Osteoblast (primary cell): Measurements from ENCODE around the gene TXNDC12. TPM values are rescaled to one million over a fixed set of nuclear protein-coding genes. Genes with fewer than 3 reads are reported as not detected.

Experiments used
- DNase-seq: peaks from one replicate; pipeline ENCODE4 v3.0.0; 2011; ENCODE audit warnings: low spot score, mixed read lengths; ENCODE audit not compliant: insufficient read length; ENCODE audit errors: missing footprints
- H2AFZ ChIP-seq: 2 replicates; pipeline ENCODE4 v1.6.0; 2011; ENCODE audit warnings: mild to moderate bottlenecking, low read length
- H3K27ac ChIP-seq: 2 replicates; pipeline ENCODE4 v1.5.1; 2011; ENCODE audit warnings: mild to moderate bottlenecking, low read depth, low read length, moderate library complexity
- H3K27me3 ChIP-seq: 2 replicates; pipeline ENCODE4 v1.6.0; 2012; ENCODE audit warnings: mild to moderate bottlenecking, control low read depth, inconsistent platforms, low read length, moderate library complexity; ENCODE audit not compliant: insufficient read depth
- H3K36me3 ChIP-seq: 2 replicates; pipeline ENCODE4 v1.5.1; 2011; ENCODE audit warnings: mild to moderate bottlenecking, low read length, control low read depth, moderate library complexity; ENCODE audit not compliant: insufficient read depth
- H3K4me1 ChIP-seq: 2 replicates; pipeline ENCODE4 v1.5.1; 2011; ENCODE audit warnings: mild to moderate bottlenecking, low read length, control low read depth, moderate library complexity; ENCODE audit not compliant: insufficient read depth
- H3K4me2 ChIP-seq: 2 replicates; pipeline ENCODE4 v1.6.0; 2011; ENCODE audit warnings: mild to moderate bottlenecking, low read length; ENCODE audit not compliant: insufficient read depth
- H3K4me3 ChIP-seq: fragments of 200-600 bp; sonication (generic); 3 replicates; pipeline ENCODE4 v1.5.1; 2012; ENCODE audit warnings: mild to moderate bottlenecking, low read length, inconsistent platforms; ENCODE audit not compliant: insufficient read depth
- H3K79me2 ChIP-seq: 2 replicates; pipeline ENCODE4 v1.6.0; 2012; ENCODE audit warnings: mild to moderate bottlenecking, low read length, control low read depth, inconsistent platforms; ENCODE audit not compliant: insufficient read depth
- H3K9me3 ChIP-seq: 2 replicates; pipeline ENCODE4 v1.5.1; 2011; ENCODE audit warnings: low read depth, low read length, control low read depth
- H4K20me1 ChIP-seq: 2 replicates; pipeline ENCODE4 v1.6.0; 2012; ENCODE audit warnings: mild to moderate bottlenecking, low read length, control low read depth; ENCODE audit not compliant: insufficient read depth
- CTCF ChIP-seq: IDR thresholded peaks from 2 replicates; pipeline ENCODE4 v1.5.1; 2011; ENCODE audit warnings: mild to moderate bottlenecking, low read depth, low read length, moderate library complexity; ENCODE audit errors: extremely low read depth
- total RNA-seq: library from RNA; depleted of rRNA; stranded (reverse); fragments of >200 nt; gene quantifications from 2 replicates; pipeline ENCODE4 v1.2.3, GENCODE V29; 2012

TXNDC12 gene
- total RNA-seq, 1 donor = 48.5 TPM

DNA sequence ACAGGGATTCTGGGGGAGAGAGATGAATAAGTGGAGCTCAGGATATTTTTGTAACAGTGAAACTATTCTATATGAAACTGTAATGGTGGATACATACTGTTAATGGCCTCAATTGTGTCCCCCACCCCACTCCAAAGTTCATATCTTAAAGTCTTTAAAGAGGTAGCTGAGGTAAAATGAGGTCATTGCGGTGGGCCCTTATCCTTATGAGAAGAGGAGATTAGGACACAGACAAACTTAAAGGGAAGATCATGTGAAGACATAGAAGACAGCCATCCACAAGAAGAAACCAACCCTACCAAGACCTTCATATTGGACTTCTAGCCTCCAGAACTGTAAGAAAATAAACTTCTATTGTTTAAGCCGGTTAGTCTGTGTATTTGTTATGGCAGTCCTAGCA is 9.8 kb downstream of the TXNDC12 start:
- Histone ChIP-seq H3K27me3 (no peaks in the 10 kb centered on the region), H2AFZ (no peak overlapping the region), H3K4me2 (no peak overlapping the region), H3K4me1 (no peaks in the 10 kb centered on the region), H3K27ac (no peak overlapping the region), H3K9me3 (no peaks in the 10 kb centered on the region), H3K79me2 (peaks cover 63% of the 10 kb centered on the region), H3K36me3 (peaks cover 11% of the 10 kb centered on the region), H4K20me1 (peaks cover 4% of the 10 kb centered on the region), H3K4me3 (no peak overlapping the region)
- TF ChIP-seq CTCF = no peak
- no peak for DNase-seq

DNA sequence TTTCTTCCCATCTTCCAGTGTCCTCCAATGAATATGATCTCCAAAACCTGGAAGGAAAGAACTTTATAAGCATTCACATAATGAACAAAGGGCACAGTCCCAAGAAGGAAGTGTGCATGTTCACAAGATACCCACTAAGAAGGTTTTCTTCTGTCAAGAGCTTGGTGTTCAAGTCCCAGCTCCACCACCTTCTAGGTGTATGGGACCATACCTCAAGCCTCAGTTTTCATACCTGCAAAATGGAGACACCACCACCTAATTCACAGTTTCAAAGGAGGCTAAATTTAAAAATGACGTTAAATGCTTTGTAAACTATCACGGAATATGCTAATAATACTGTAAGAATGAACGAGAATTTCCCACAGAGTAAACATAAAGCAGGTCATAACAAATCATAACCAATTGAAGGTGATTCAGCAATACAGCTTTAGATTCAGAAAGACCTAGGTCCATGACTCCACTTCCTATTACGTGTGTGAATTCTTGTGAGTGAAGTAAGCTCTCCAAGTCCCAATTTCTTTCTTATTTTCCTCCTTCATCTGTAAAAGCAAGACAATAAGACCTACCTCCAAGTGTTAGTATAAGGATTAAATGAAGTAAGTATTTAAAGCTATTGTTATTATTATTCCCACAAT is 13.3 kb downstream of the TXNDC12 start:
- peaks cover 37% of the 10 kb centered on the region for H3K79me2 ChIP-seq
- H3K4me2 ChIP-seq = no peak overlapping the region
- no peak overlapping the region for H3K27ac ChIP-seq
- H3K36me3 ChIP-seq = peaks cover 21% of the 10 kb centered on the region
- H3K4me1 ChIP-seq = no peaks in the 10 kb centered on the region
- no peak for TF ChIP-seq CTCF
- no peak overlapping the region for H2AFZ ChIP-seq
- H3K4me3 ChIP-seq = no peak overlapping the region
- DNase-seq = no peak
- peaks cover 4% of the 10 kb centered on the region for H4K20me1 ChIP-seq
- no peaks in the 10 kb centered on the region for H3K27me3 ChIP-seq
- no peaks in the 10 kb centered on the region for H3K9me3 ChIP-seq

DNA sequence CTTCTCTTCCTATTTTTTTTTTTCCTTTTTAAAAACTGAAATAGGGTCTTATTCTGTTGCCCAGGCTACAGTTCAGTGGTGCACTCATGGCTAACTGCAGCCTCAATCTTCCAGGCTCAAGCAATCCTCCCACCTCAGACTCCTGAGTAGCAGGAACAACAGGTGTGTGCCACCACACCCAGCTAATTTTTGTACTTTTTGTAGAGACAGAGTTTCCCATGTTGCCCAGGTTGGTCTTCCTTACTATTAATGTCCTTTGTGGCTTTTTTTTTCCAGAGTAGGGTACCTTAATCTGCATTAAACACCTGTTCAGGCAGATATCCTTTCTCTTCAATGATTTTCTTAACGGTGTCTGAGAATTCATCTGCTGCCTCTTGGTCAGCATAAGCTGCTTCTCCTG is 17.1 kb downstream of the TXNDC12 start:
- peaks cover 5% of the 10 kb centered on the region for H3K4me1 ChIP-seq
- H2AFZ ChIP-seq = no peak overlapping the region
- H3K27ac ChIP-seq = no peak overlapping the region
- H3K27me3 ChIP-seq = no peaks in the 10 kb centered on the region
- peaks cover 8% of the 10 kb centered on the region for H3K79me2 ChIP-seq
- peaks cover 21% of the 10 kb centered on the region for H3K36me3 ChIP-seq
- no peak overlapping the region for H3K4me2 ChIP-seq
- no peak overlapping the region for H3K4me3 ChIP-seq
- DNase-seq = no peak
- TF ChIP-seq CTCF = no peak
- no peaks in the 10 kb centered on the region for H3K9me3 ChIP-seq
- H4K20me1 ChIP-seq = no peaks in the 10 kb centered on the region

DNA sequence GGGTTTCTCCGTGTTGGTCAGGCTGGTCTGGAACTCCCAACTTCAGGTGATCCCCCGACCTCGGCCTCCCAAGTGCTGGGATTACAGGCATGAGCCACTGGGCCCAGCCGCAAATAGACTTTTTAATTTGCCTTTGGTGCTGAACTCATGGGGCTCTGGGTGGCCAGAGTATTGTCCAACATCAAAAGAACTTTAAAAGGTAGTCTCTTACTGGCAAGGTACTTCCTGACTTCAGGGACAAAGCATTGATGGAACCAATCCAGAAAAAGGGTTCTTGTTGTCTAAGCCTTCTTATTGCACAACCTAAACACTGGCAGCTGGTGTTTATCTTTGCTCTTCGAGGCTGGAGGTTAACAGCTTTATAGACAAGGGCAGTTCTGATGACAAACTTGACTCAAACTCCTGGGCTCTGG is 17.6 kb downstream of the TXNDC12 start:
- no peak for DNase-seq
- peaks cover 3% of the 10 kb centered on the region for H4K20me1 ChIP-seq
- H3K27ac ChIP-seq = no peak overlapping the region
- no peak overlapping the region for H3K4me2 ChIP-seq
- no peak for TF ChIP-seq CTCF
- H3K79me2 ChIP-seq = peaks cover 11% of the 10 kb centered on the region
- no peaks in the 10 kb centered on the region for H3K27me3 ChIP-seq
- no peak overlapping the region for H2AFZ ChIP-seq
- H3K9me3 ChIP-seq = no peaks in the 10 kb centered on the region
- no peak overlapping the region for H3K4me3 ChIP-seq
- H3K4me1 ChIP-seq = peaks cover 7% of the 10 kb centered on the region
- peaks cover 21% of the 10 kb centered on the region for H3K36me3 ChIP-seq
